HCEC 1CT (cell line): ENCODE measurements around the gene NOTCH3.

Experiments used
- DNase-seq: peaks from one replicate; pipeline ENCODE4 v3.0.0-alpha.2; 2017

The NOTCH3 gene

GRCh38 chr19:15195371-15196334 lies 5.1 kb downstream of the NOTCH3 start:
- peak; percentile 20 for DNase-seq

DNA sequence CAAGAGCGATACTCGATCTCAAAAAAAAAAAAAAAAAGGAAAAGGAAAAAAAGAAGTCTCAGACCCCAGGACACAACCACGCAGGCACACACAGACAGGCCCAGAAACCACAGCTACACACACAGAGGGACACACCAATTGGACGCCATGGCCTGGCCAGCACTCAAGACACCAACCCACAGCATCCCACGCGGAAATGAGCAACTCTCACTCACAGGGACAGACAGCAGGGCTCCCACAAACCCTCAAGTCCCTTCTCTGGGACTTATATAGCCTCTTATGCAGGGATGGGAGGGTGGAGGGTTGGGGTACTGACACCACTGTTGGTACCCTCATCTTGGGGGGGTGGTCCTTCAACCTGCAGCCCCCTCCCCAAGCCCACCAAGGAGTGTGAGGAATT lies 5.9 kb downstream of the NOTCH3 start:
- DNase-seq, result no peak

GRCh38 chr19:15191982-15192381 lies 8.8 kb downstream of the NOTCH3 start:
- DNase-seq, result no peak

DNA sequence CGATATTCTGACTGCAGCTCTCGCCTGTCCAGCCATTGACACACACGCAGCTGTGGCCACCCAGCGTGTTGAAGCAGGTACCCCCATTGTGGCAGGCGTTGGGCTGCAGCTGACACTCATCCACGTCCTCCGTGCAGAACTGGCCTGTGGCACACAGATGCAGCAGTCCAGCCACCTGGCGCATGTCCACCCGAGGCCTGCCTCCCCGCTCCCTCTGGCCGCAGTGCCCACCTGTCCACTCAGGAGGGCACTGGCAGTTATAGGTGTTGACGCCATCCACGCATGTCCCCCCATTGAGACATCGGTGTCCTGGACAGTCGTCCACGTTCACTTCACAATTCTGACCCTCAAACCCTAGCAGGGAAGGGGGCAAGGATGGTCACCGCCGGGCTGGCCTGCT lies 9.3 kb downstream of the NOTCH3 start:
- DNase-seq, result no peak

DNA sequence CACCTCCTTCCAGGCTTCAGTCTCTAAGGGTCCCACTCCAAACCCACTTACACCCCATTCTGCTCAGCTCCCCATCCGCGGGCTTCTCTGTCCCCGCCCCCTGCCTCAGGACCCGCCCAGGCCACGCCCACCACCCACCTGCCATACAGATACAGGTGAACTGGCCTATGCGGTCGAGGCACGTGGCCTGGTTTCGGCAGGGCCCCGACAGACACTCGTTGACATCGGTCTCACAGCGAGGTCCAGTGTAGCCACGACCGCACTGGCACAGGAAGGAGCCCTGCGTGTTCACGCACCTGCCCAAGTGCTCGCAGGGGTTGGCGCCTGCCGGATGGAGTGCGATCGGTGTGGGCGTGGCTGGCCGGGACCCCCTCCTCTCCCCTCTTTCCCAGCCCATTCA lies 11.9 kb downstream of the NOTCH3 start:
- DNase-seq, result no peak

- no peak for DNase-seq
Measured at GRCh38 chr19:15187026-15188007, 13.5 kb downstream of the NOTCH3 start.

DNA sequence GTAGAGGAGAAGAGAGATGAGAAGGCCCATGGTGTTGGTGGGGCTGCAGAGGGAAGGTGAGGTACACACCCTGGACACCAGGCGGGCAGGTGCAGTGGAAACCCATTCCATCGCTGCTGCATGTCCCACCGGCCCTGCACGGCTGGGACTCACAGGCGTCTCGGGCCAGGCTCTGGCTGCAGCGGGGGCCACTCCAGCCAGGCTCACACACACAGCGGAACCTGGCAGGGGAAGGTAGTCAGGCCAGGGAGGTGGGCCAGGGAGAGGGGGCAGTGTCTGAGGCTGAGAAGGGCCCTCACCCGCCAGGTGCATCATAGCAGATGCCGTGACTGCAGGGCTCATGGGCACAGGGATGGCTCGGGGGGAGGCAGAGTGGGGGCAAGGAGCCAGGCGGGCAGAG lies 15.6 kb downstream of the NOTCH3 start:
- DNase-seq, result no peak

GRCh38 chr19:15184776-15185175 lies 16.0 kb downstream of the NOTCH3 start:
- no peak for DNase-seq

- DNase-seq, result no peak
Measured at GRCh38 chr19:15181394-15181793, 19.4 kb downstream of the NOTCH3 start.

DNA sequence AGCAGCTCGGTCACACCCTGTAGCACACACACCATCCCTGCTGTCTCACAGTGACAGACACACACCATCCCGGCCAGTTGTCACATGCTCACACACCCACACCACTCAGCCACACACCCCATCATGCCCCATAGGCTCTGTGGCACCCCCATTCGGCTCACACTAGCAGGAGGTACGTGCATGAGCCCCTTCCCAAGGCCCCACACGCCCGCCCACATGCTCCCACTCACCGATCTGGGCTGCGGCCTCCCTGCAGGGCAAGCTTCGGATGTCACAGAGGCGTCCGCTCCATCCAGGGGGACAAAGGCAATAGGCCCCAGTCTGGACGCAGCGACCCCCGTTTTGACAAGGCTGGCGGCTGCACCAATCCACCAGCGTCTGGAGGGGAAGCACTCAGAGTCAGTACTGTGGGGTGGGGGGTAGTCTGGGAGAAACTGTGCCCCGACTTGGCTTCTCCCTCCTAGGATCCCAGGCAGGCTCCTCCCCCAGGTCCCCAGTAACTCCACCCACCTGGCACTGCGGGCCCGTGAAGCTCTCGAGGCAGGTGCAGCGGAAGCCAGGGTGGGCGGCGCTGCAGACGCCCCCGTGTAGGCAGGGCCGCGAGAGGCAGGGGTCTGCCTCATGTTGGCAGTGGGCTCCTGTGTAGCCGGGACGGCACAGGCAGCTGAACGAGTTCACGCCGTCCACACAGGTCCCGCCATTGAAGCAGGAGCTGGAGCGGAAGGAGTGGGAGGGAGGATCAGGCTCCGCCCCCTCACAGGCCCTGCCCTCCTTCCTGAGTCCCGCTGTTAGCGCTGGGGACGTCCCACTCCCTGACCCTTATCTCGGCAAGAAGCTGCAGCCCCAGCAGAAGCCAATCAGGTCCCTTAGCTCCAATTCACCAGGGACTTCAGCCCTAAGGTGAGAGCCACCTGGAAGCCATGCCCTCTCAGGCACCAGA lies 20.1 kb downstream of the NOTCH3 start:
- DNase-seq, result no peak

DNA sequence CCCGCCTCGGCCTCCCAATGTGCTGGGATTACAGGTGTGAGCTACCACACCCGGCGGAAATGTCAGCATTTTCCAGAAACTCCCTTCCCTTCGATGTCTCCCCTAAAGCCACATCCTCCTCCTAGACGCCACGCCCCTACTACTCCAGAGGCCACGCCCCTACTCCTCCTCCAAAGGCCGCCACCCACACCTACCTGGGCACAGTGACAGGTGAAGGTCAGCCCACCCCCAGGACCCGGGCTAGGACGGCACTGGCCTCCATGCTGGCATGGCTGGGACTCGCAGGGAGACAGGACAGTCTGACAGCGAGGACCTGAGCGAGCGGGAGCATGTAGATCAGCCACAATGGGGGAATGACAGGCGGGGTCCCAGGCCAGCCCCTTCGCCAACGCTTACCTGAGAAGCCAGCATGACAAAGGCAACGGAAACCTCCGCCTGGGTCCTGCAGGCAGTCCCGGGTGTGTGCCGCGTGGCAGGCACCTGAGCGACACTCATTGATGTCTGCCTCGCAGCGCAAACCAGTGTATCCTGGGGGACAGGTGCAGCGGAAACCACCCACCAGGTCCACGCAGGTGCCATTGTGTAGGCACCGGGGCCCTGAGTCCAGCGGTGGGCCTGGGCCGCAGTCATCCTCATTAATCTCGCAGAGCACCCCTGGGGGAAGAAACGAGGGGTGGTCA lies 22.0 kb downstream of the NOTCH3 start:
- no peak for DNase-seq

DNA sequence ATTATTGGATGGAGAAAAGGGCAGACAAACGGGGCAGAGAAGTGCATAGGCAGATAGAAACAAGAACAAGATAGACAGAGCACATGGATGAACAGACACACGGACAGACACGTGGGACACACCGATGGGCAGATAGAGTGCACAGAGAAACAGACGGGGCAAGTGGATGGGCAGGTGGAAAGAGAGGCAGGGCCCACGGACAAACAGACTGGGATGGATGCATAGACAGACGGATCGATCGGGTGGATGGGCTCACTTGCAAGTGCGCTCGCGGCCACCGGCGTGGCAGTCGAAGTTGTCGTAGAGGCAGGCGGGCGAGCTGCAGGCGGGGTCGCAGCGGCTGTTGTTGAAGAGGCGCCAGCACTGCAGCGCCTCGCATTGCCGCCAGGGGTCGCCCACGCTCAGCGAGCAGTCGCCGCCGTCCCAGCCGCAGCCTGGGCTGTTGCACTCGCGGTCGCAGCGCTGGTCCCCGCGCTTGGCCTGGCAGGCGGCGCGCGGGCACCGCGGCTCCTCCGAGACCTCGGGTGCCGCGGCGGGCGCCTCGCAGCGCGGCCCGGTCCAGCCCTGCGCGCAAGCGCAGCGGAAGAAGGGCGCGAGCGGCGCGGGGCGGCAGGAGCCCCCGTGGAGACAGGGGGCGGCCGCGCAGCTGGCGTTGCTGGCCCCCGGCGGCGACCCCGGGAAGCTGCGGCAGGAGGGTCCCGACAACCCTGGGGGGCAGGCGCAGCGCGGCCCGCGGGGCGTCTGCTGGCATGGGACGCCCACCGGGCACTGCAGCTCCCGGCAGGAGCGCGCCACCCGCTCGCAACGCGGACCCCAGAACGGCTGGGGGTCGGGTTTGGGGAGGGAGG lies 23.3 kb downstream of the NOTCH3 start:
- DNase-seq, result peak; percentile 51

GRCh38 chr19:15175609-15176008 lies 25.2 kb downstream of the NOTCH3 start:
- no peak for DNase-seq

GRCh38 chr19:15173746-15174404 lies 26.9 kb downstream of the NOTCH3 start:
- DNase-seq, result no peak

GRCh38 chr19:15170345-15170744 lies 30.4 kb downstream of the NOTCH3 start:
- no peak for DNase-seq

DNA sequence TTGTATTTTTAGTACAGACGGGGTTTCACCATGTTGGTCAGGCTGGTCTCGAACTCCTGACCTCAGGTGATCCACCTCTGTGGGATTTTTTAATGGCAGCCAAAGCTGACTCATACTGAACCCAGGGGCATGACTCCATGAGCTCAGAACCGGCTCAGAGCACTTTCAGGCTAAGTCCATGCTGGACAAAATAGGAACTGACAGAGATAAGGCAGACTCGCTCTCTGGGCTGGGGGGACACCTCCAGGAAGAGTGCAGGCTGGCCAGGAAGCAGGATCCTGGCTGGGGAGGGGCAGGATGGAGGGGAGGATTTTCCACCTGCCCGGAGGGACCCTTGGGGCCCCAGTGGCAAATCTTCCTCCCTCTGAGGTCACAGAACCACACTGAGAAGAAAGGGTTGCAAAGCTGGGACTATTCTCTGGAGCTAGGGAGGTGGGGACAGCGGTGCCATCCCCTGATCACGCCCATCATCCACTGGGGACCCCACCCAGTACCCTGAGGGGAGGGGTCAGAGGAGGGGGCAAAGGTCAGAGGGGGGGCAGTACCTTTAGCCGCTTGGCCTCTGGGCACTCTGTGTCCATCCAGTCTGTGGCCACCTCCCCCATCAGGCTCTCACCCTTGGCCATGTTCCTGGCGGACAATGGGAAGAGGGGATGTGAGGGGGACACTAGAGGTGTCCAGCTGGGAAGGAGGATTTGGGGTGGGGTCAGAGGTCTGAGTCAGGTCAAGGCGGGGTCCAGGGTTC lies 31.1 kb downstream of the NOTCH3 start:
- DNase-seq, result no peak

GRCh38 chr19:15166700-15167099 lies 34.1 kb downstream of the NOTCH3 start:
- no peak for DNase-seq

- peak; percentile 49 for DNase-seq
Measured at GRCh38 chr19:15161028-15161984, 39.5 kb downstream of the NOTCH3 start.
